IMR-90 (cell line): ENCODE data around the gene EBP. TPM values are rescaled to one million over a fixed set of nuclear protein-coding genes. Genes with fewer than 3 reads are reported as not detected.

Experiments
- ATAC-seq: fragments of 200-7000 bp; cut with Tn5 transposase; 2 replicates; pipeline ENCODE4 v1.9.1; 2020; ENCODE audit warnings: low read depth, mild to moderate bottlenecking, moderate library complexity
- BruUV-seq: library from RNA; stranded (reverse); fragments of 400-500 nt; replicated peaks from 2 replicates; lab custom pipeline; 2021; lab: Mats Ljungman, UMichigan
- CTCF ChIA-PET: fragments of 300-600 bp; formaldehyde crosslinking; extraction: SDS; loops from one replicate; lab custom pipeline; 2021; ENCODE audit warnings: antibody characterized with exemption; lab: Yijun Ruan, JAX
- POLR2A ChIA-PET: fragments of 300-600 bp; sonication (Branson Sonifier 250); formaldehyde crosslinking; loops from one replicate; lab custom pipeline; 2022; ENCODE audit warnings: antibody characterized with exemption; ENCODE audit not compliant: unreplicated experiment; lab: Charles Lee
- DNase-seq: peaks from one replicate; pipeline ENCODE4 v3.0.0; 2013
- H2AFZ ChIP-seq: replicated peaks from 2 replicates; pipeline ENCODE3; 2013; ENCODE audit warnings: low read length, mild to moderate bottlenecking; ENCODE audit not compliant: poor library complexity
- H2AK5ac ChIP-seq: 2 replicates; pipeline ENCODE4 v1.6.1; 2013; ENCODE audit warnings: low read depth, low read length, inconsistent platforms
- H2AK9ac ChIP-seq: replicated peaks from 2 replicates; pipeline ENCODE3; 2013; ENCODE audit warnings: mild to moderate bottlenecking, low read depth, low read length, moderate library complexity; ENCODE audit not compliant: poor library complexity
- H2BK120ac ChIP-seq: 2 replicates; pipeline ENCODE4 v1.6.1; 2013; ENCODE audit warnings: low read depth, low read length, inconsistent platforms
- H2BK15ac ChIP-seq: 3 replicates; pipeline ENCODE4 v1.6.1; 2013; ENCODE audit warnings: low read depth, low read length, inconsistent platforms
- H2BK20ac ChIP-seq: 2 replicates; pipeline ENCODE4 v1.6.1; 2013; ENCODE audit warnings: low read depth, mild to moderate bottlenecking, inconsistent platforms, low read length, moderate library complexity
- H2BK5ac ChIP-seq: 2 replicates; pipeline ENCODE4 v1.6.1; 2013; ENCODE audit warnings: mild to moderate bottlenecking, low read depth, low read length, inconsistent platforms; ENCODE audit not compliant: poor library complexity, severe bottlenecking
- H3K14ac ChIP-seq: replicated peaks from 2 replicates; pipeline ENCODE4 v1.6.1; 2013; ENCODE audit warnings: low read depth, low read length, inconsistent platforms
- H3K18ac ChIP-seq: 2 replicates; pipeline ENCODE4 v1.6.1; 2013; ENCODE audit warnings: low read depth, low read length, control low read depth
- H3K23ac ChIP-seq: 2 replicates; pipeline ENCODE4 v1.6.1; 2013; ENCODE audit warnings: low read depth, low read length, inconsistent platforms
- H3K27ac ChIP-seq: 2 replicates; pipeline ENCODE4 v1.5.1; 2013; ENCODE audit warnings: mild to moderate bottlenecking, control low read depth, low read length; ENCODE audit not compliant: insufficient read depth
- H3K27me3 ChIP-seq: 2 replicates; pipeline ENCODE4 v1.6.1; 2013; ENCODE audit warnings: low read length; ENCODE audit not compliant: control insufficient read depth, insufficient read depth
- H3K36me3 ChIP-seq: 2 replicates; pipeline ENCODE4 v1.6.1; 2013; ENCODE audit warnings: low read length, mixed read lengths; ENCODE audit not compliant: control insufficient read depth, insufficient read depth
- H3K4ac ChIP-seq: 2 replicates; pipeline ENCODE4 v1.6.1; 2013; ENCODE audit warnings: low read depth, low read length, inconsistent platforms
- H3K4me1 ChIP-seq: 2 replicates; pipeline ENCODE4 v1.6.1; 2013; ENCODE audit warnings: low read length, mixed read lengths; ENCODE audit not compliant: control insufficient read depth, insufficient read depth
- H3K4me2 ChIP-seq: 2 replicates; pipeline ENCODE4 v1.6.1; 2013; ENCODE audit warnings: low read depth, mild to moderate bottlenecking, control low read depth, low read length, moderate library complexity
- H3K4me3 ChIP-seq: 2 replicates; pipeline ENCODE4 v1.5.1; 2013; ENCODE audit warnings: low read depth, mild to moderate bottlenecking, control low read depth, low read length, moderate library complexity; ENCODE audit not compliant: insufficient read depth
- H3K56ac ChIP-seq: 2 replicates; pipeline ENCODE4 v1.6.1; 2013; ENCODE audit warnings: low read length, inconsistent platforms; ENCODE audit not compliant: insufficient read depth; ENCODE audit errors: extremely low read depth
- H3K79me1 ChIP-seq, 2 experiments: 2 replicates each; pipeline ENCODE4 v1.6.1; 2013; ENCODE audit warnings: low read length in 2 of 2, inconsistent platforms in 1 of 2, low read depth in 1 of 2
- H3K9ac ChIP-seq: 2 replicates; pipeline ENCODE4 v1.6.1; 2013; ENCODE audit warnings: low read depth, low read length, control low read depth
- H3K9me1 ChIP-seq: 2 replicates; pipeline ENCODE4 v1.6.1; 2013; ENCODE audit warnings: low read length, inconsistent platforms; ENCODE audit not compliant: insufficient read depth
- H3K9me3 ChIP-seq: 2 replicates; pipeline ENCODE4 v1.6.1; 2013; ENCODE audit warnings: low read length; ENCODE audit not compliant: control insufficient read depth, insufficient read depth
- H4K20me1 ChIP-seq: 2 replicates; pipeline ENCODE4 v1.6.1; 2013; ENCODE audit warnings: low read length, inconsistent platforms; ENCODE audit not compliant: insufficient read depth
- H4K5ac ChIP-seq: 2 replicates; pipeline ENCODE4 v1.6.1; 2013; ENCODE audit warnings: mild to moderate bottlenecking, low read depth, low read length, control low read depth
- H4K8ac ChIP-seq, 2 experiments: 2 replicates each; pipeline ENCODE4 v1.6.1; 2013; ENCODE audit warnings: low read depth in 2 of 2, low read length in 2 of 2, control low read depth in 1 of 2, inconsistent platforms in 1 of 2
- H4K91ac ChIP-seq: 2 replicates; pipeline ENCODE4 v1.6.1; 2013; ENCODE audit warnings: low read depth, low read length, inconsistent platforms; ENCODE audit not compliant: insufficient read depth
- CEBPB ChIP-seq: IDR thresholded peaks from 2 replicates; pipeline ENCODE4 v1.6.1; 2012; ENCODE audit warnings: low read depth, low read length, improper control_type of control experiment
- CTCF ChIP-seq: conservative IDR thresholded peaks from 2 replicates; pipeline ENCODE4 v1.5.1; 2012; ENCODE audit warnings: mild to moderate bottlenecking, low read depth, low read length, improper control_type of control experiment
- ELK1 ChIP-seq: fragments of 150-350 bp; IDR thresholded peaks from 2 replicates; pipeline ENCODE4 v1.6.1; 2016; ENCODE audit warnings: low read depth, mild to moderate bottlenecking, low read length, moderate library complexity, borderline replicate concordance
- FOS ChIP-seq: fragments of 150-350 bp; IDR thresholded peaks from 2 replicates; pipeline ENCODE4 v1.6.1; 2016; ENCODE audit warnings: low read depth, low read length
- MAFK ChIP-seq: IDR thresholded peaks from 2 replicates; pipeline ENCODE4 v1.6.1; 2012; ENCODE audit warnings: low read depth, low read length, improper control_type of control experiment
- MAZ ChIP-seq: IDR thresholded peaks from 2 replicates; pipeline ENCODE4 v1.6.1; 2012; ENCODE audit warnings: low read depth, mild to moderate bottlenecking, low read length, improper control_type of control experiment, moderate library complexity, borderline replicate concordance
- MXI1 ChIP-seq: IDR thresholded peaks from 2 replicates; pipeline ENCODE4 v1.6.1; 2012; ENCODE audit warnings: low read depth, mild to moderate bottlenecking, low read length, moderate library complexity, borderline replicate concordance
- POLR2A ChIP-seq: IDR thresholded peaks from 2 replicates; pipeline ENCODE4 v1.6.1; 2012; ENCODE audit warnings: mild to moderate bottlenecking, low read depth, low read length
- SMC3 ChIP-seq: fragments of 150-350 bp; IDR thresholded peaks from 2 replicates; pipeline ENCODE4 v1.6.1; 2016; ENCODE audit warnings: low read depth, mild to moderate bottlenecking, antibody characterized with exemption, low read length, moderate library complexity
- whole genome bisulfite sequencing, 2 experiments: methylation state at CpG; one replicate each; pipeline versions ENCODE4 v1.1.5 to v1.1.7; 2013; ENCODE audit warnings: missing lambda C conversion rate in 2 of 2; ENCODE audit not compliant: insufficient read length in 1 of 2; ENCODE audit errors: extremely low coverage in 2 of 2; 5-methylcytosine and 5-hydroxymethylcytosine counted together
- dilution Hi-C: fragments of 300-500 bp; cut with HindIII; formaldehyde crosslinking; loops from one replicate; pipeline ENCODE4 v1.14.3; 2018; ENCODE audit warnings: low sequenced_read_pairs; ENCODE audit not compliant: unreplicated experiment
- in situ Hi-C: fragments of 300-500 bp; cut with MboI; formaldehyde crosslinking; loops from 3 replicates; pipeline ENCODE4 v1.14.3; 2019; ENCODE audit warnings: low sequenced_read_pairs, inconsistent platforms, mixed read lengths
- intact Hi-C: fragments of 100-400 bp; cut with micrococcal nuclease; formaldehyde crosslinking; loops from 2 replicates; pipeline ENCODE4 v1.10.0; 2022
- polyA plus RNA-seq, 3 experiments: library from polyadenylated mRNA; depleted of rRNA; stranded (reverse); fragments of >200 nt; gene quantifications; 2 replicates each; pipeline ENCODE4 v1.2.3, GENCODE V29; 2012; ENCODE audit warnings: low replicate concordance in 1 of 3
- total RNA-seq: library from RNA; depleted of rRNA; stranded (reverse); fragments of >200 nt; gene quantifications from 2 replicates; pipeline ENCODE4 v1.2.3, GENCODE V29; 2012

EBP gene
- total and polyA plus RNA-seq, 2 of the 4 experiments (the other 2 are of a cell fraction): 39.4 to 78.9 TPM

GRCh38 chrX:48472225-48472624 is 49.4 kb upstream of the EBP start:
- ATAC-seq: no peak
- H3K9me1 ChIP-seq: no peaks in the 10 kb centered on the region
- H2BK15ac ChIP-seq: no peak overlapping the region
- dilution Hi-C loops: no loop called here
- no peak overlapping the region for H3K4me2 ChIP-seq
- DNase-seq: no peak
- H3K23ac ChIP-seq: no peak overlapping the region
- H4K5ac ChIP-seq: no peak overlapping the region
- no peak overlapping the region for H3K4me3 ChIP-seq
- no peak overlapping the region for H3K56ac ChIP-seq
- peaks cover 5% of the 10 kb centered on the region; the same call in 1 of the 2 replicates for H3K4me1 ChIP-seq
- no peak overlapping the region for H2AK9ac ChIP-seq
- in situ Hi-C loops: no loop called here
- H2AK5ac ChIP-seq: no peak overlapping the region
- no peak overlapping the region for H3K18ac ChIP-seq
- no peak overlapping the region for H2BK20ac ChIP-seq
- H3K27ac ChIP-seq: no peak overlapping the region
- CTCF ChIA-PET: no interaction called here
- H3K14ac ChIP-seq: no peak overlapping the region
- H2BK120ac ChIP-seq: no peak overlapping the region
- no peaks in the 10 kb centered on the region for H4K20me1 ChIP-seq
- no TSS peak for BruUV-seq
- intact Hi-C loops: no loop called here
- H3K36me3 ChIP-seq: no peaks in the 10 kb centered on the region
- peaks cover 4% of the 10 kb centered on the region; the same call in 1 of the 2 replicates for H3K27me3 ChIP-seq
- H2BK5ac ChIP-seq: no peak overlapping the region
- WGBS, 2 experiments: no CpG with 5 or more reads among the region's 9 CpGs
- H3K9ac ChIP-seq: no peak overlapping the region
- peaks cover 0 to 6% of the 10 kb centered on the region in 2 experiments; a peak in 2 of 4 replicates for H3K79me1 ChIP-seq
- H3K9me3 ChIP-seq: no peaks in the 10 kb centered on the region
- POLR2A ChIA-PET: no interaction called here
- no peak overlapping the region for H3K4ac ChIP-seq
- H2AFZ ChIP-seq: no peak overlapping the region
- H4K8ac ChIP-seq: no peak overlapping the region
- no peak overlapping the region for H4K91ac ChIP-seq
- no peak for TF ChIP-seq ELK1
- no peak for TF ChIP-seq SMC3
- no peak for TF ChIP-seq MXI1
- TF ChIP-seq MAFK: no peak
- TF ChIP-seq FOS: no peak
- TF ChIP-seq CEBPB: no peak
- TF ChIP-seq CTCF: no peak
- no peak for TF ChIP-seq MAZ
- TF ChIP-seq POLR2A: no peak
